Activated CD4-positive, alpha-beta T cell treated with anti-CD3 and anti-CD28 coated beads, Interleukin-2, amount 50 U/mL, for 16 hours (primary cell): ENCODE data around the gene GDI2.
"Not testable (repeated sequence)": the region's sequence is repeated elsewhere in the genome, so short reads cannot be mapped to it uniquely, and the experiment has no call there.

Experiments
- DNase-seq: peaks from one replicate; pipeline ENCODE4 v3.0.0-alpha.2; 2020

Gene GDI2

GRCh38 chr10:5826511-5826910 is 13.3 kb upstream of the GDI2 start:
- not testable (repeated sequence) for DNase-seq

DNA sequence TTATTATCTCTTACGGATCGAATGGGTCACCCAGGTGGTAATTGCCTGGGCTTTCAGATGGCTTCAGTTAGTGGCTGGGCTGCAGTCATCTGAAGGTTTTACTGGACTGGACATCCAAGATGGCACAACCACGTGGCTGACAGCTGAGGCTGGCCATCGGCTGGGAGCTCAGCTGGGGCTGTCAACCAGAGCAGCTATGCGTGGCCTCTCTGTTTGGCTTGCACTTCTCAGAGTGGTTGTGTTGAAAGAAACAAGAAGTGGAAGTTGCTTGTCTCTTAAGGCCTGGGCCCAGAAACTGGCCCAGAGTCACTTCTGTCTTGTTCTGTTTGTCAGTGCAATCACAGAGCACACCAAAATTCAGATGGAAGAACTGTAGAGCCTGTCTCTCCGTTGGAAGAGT is 5.7 kb upstream of the GDI2 start:
- DNase-seq = no peak

GRCh38 chr10:5818048-5818331 is 4.8 kb upstream of the GDI2 start:
- DNase-seq = no peak

DNA sequence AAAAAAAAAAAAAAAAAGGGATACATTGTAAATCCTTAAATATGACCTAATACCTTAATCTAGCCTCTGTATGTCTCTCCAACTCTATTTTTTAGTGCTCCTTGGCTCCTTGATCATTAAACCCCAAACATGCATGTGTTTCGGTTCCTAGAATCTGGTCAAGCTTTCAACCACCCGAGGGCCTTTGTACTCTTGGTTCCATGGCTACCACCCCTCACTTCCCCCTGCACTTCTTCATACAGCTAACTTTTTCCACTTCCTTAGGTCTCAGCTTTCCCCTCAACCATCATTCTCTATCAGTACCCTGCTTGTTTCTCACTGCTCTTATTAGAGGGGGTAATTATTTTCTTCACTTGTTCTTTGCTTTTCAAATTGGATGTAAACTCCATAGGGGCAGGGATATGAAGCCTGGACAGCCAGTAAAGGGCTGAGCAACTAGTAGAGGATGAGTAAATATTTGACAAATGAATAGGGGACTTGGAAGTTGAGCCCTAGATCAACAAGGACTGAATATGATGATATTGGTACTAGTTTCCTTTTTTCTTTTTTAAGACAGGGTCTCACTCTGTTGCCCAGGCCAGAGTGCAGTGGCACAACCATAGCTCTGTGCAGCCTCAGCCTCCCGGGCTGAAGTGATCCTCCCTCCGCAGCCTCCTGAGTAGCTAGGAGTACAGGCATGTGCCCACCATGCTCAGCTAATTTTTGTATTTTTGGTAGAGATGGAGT is 4.3 kb upstream of the GDI2 start:
- DNase-seq = no peak

DNA sequence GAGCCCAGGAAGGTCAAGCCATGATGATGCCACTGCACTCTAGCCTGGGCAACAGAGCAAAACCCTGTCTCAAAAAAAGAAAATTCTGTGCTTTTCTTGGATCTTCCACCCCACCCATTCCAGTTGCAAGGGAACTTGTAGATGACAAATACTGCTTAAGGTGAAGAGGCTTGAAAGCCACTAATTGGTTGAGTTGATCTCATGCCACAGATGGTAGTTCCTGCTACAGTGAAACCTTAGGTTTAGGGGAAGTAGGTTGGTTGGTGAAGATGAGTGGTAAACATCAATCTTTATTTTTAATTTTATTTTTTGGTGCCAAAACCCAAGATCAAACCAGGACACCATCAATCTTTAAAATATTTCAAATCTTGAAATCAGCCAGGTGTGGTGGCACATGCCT is 2.9 kb upstream of the GDI2 start:
- no peak for DNase-seq

DNA sequence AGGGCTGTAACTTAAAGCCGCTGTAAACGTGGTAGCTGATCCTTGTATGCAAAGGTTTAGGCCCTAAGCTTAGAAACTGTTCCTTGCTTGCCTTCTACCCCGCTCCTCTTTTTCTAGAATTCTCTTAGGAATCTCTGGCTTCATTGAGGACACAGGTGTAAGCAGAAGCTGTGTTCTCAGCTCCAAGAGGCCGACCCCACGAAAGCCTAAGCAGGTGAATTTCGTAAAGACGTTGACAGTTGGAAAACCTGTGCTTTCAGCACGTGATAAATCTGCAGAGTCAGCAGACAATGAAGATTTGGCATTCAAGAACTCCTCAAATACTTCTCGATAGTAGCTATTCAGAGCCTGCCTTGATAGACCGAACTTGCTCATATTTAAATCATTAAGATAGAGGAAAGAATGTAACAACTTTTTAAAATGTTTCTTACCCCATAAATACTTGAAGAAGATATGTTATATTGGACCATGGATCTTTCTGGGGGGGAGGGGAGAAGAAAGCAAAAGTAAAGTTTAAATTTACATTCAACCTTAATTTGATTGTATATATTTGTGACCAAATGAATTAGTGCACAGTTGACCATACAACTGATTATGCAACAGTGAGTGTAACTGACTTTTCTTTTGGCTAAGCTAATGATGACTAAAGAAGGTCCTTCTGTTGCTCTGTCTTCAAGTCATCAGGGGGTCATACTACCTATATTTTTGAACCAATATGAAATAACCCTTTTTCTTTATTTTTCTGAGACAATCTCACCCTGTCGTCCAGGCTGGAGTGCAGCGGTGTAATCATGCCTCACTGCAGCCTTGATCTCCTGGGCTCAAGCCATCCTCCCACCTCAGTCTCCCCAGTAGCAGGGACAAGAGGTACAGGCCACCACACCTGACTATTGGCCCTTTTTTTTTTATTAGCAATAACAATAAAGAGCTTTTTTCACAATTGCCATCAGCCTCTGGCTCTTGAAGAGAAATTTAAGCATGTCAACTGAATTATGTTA is 1.2 kb upstream of the GDI2 start:
- peak; percentile 51 for DNase-seq

DNA sequence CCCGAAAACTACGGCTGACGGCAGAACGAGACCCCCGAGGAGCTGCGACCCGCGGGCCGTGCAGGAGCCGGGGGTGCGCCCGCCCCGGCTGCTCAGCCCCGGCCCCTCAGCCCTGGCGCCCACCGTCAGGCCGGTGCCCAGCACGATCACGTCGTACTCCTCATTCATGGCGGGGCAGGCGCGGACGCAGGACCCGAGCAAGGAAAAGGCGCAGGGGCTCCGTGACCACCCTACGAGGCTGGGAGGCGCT is 218 bp downstream of the GDI2 start:
- no peak for DNase-seq

- DNase-seq = peak; percentile 39
Measured at GRCh38 chr10:5812283-5813090, 747 bp downstream of the GDI2 start.

DNA sequence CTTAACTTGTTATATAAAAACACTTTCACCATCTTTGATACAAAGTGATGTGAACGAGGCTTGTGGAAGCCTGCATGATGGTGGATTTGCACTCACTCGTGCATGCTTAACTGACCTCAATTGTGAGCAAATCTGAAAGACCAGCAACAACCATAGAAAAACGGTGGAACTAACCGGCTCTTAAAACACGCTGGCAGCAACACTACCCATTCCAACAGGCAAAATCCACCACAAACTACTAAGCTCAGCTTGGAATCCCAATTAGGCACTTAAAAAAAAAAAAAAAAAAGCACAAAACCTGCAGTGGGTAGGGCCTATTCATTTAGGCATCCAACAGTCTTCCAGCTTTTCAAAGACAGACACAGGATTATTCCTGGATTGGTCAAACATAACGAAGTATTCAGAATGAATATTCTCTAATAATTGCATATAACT is 1.8 kb downstream of the GDI2 start:
- DNase-seq = peak; percentile 53

DNA sequence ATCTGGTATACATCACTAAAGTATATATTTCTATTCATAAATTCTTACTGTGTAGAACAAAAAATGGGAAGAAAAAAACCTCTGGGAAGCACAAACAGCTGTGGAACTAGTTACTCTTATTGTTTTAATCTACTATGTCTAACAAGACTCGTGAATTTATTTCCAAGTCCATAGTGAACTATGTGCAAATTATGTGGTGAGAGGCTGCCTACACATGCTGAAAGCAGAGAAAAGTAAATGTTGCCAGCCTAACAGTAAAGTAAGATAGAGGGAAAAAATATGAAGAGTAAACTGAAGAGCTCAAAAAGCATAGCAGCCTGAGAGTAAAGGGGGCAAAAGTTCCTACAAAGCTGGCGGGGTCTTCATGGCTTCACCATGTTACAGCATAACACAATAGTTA is 3.0 kb downstream of the GDI2 start:
- no peak for DNase-seq

- DNase-seq = peak; percentile 27
Measured at GRCh38 chr10:5809527-5810154, 3.6 kb downstream of the GDI2 start.

DNA sequence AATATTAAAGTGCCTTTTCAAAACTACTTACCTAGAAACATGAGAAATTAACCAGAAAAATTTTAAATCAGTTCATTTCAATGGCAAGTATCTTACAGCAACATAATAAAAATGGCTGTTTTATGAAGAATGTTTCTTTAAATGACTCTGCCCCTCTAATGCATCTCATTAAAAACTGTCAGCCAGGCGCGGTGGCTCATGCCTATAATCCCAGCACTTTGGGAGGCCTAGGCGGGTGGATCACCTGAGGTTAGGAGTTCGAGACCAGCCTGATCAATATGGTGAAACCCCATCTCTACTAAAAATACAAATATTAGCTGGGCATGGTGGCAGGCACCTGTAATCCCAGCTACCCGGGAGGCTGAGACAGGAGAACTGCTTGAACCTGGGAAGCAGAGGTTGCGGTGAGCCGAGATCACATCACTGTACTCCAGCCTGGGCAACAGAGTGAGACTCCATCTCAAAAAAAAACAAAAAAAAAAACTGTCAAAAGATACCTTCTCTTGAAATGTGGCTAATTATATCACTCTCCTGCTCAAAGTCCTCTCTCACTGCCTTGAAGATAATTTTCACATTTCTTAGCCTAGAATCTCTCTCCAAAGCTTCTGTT is 4.3 kb downstream of the GDI2 start:
- not testable (repeated sequence) for DNase-seq

DNA sequence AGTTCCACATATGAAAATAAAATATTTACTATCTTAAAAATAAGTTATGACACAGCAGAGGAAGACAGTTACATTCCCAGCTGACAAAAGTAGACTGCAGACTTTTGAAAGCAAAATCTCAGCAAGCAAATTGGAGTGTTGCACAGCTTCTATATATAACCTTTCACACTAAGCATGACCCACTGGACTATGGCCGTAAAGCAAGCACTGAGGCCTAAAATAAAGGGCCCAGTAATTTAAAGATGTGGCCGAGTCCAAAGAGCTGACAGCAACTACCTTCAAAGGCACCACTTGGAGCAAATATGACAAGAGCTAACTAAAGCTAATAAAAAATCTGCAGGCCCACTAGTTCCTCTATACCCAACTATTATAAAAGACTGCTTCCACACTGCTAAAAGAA is 6.5 kb downstream of the GDI2 start:
- DNase-seq = no peak

- no peak for DNase-seq
Measured at GRCh38 chr10:5805711-5806110, 7.5 kb downstream of the GDI2 start.

- DNase-seq = no peak
Measured at GRCh38 chr10:5805260-5805659, 8.0 kb downstream of the GDI2 start.

GRCh38 chr10:5804386-5804785 is 8.8 kb downstream of the GDI2 start:
- DNase-seq = no peak

GRCh38 chr10:5800782-5801181 is 12.5 kb downstream of the GDI2 start:
- DNase-seq = no peak

DNA sequence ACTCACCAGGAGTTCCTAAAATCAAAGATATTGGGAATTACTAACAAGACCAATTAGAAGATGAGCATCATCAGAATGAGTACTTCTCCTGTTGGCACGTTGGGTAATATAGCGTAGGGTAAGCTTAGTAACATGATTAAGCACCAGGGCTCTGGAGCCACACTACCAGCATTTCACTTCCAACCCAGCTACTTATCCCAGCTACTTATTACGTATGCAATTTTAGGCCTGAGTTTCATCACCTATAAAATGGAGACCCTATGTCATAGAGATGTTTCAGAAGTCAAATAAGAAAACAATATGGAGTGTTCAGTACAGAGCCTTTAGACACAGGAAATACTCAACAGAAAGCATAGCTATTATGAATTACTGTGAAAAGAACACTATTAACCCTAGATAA is 19.0 kb downstream of the GDI2 start:
- no peak for DNase-seq

GRCh38 chr10:5789626-5790025 is 23.6 kb downstream of the GDI2 start:
- DNase-seq = no peak

- no peak for DNase-seq
Measured at GRCh38 chr10:5788969-5789368, 24.3 kb downstream of the GDI2 start.

DNA sequence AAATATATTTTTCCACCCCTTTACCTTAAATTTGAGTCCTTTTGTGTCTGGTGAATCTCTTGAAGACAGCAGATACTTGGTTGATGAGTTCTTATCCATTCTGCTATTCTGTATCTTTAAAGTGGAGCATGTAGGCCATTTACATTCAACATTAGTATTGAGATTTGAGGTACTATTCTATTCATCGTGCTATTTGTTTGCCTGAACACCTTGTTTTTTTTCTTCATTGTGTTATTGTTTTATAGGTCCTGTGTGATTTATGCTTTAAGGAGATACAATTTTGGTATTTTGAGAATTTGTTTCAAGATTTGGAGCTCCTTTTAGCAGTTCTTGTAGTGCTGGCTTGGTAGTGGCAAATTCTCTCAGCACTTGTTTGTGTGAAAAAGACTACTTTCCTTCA is 29.9 kb downstream of the GDI2 start:
- no peak for DNase-seq

- DNase-seq = no peak
Measured at GRCh38 chr10:5782174-5782573, 31.1 kb downstream of the GDI2 start.

GRCh38 chr10:5779730-5780129 is 33.5 kb downstream of the GDI2 start:
- no peak for DNase-seq
